HG03103 (cell line): ENCODE data around the gene ZG16.
"Not testable (repeated sequence)": the region's sequence is repeated elsewhere in the genome, so short reads cannot be mapped to it uniquely, and the experiment has no call there.

ENCODE experiments used
- ATAC-seq: cut with Tn5 transposase; IDR thresholded peaks from one replicate; pipeline ENCODE4 v1.9.1; 2021; ENCODE audit warnings: low read depth; ENCODE audit not compliant: unreplicated experiment

ZG16 gene

DNA sequence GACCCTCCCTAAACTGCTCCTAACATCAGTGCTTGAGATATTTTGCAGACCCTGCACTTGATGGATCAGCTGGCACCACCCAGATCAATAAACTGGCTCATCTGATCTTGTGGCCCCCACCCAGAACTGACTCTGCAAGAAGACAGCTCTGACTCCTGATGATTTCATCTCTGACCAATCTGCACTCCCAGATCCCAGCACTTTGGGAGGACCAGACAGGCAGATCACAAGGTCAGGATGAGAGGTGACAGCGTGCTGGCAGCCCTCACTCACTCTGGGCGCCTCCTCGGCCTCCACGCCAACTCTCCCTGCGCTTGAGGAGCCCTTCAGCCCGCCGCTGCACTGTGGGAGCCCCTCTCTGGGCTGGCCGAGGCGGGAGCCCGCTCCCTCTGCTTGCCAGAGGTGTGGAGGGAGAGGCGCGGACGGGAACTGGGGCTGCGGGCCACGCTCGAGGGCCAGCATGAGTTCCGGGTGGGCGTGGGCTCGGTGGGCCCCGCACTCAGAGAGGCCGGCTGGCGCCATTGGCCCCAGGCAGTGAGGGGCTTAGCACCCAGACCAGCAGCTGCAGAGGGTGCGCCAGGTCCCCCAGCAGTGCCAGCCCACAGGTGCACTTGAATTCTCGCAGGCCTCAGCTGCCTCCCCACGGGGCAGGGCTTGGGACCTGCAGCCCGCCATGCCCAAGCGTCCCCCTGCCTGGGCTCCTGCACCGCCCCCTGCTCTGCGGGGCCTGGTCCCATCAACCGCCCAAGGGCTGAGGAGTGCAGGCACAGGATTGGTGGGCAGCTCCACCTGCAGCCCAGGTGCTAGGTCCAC is 29.9 kb upstream of the ZG16 start:
- ATAC-seq: no peak

DNA sequence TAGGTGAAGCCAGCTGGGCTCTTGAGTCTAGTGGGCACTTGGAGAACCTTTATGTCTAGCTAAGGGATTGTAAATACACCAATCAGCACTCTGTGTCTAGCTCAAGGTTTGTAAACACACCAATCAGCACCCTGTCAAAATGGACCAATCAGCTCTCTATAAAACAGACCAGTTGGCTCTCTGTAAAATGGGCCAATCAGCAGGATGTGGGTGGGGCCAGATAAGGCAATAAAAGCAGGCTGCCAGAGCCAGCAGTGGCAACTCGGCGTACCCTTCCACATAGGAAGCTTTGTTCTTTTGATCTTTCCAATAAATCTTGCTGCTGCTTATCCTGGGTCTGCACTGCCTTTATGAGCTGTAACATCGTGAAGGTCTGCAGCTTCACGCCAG is 29.3 kb upstream of the ZG16 start:
- not testable (repeated sequence) for ATAC-seq

GRCh38 chr16:29753516-29753915 is 24.5 kb upstream of the ZG16 start:
- ATAC-seq: no peak

- ATAC-seq: no peak
These were observed 21.4 kb upstream of the ZG16 start for GRCh38 chr16:29756654-29757053.

DNA sequence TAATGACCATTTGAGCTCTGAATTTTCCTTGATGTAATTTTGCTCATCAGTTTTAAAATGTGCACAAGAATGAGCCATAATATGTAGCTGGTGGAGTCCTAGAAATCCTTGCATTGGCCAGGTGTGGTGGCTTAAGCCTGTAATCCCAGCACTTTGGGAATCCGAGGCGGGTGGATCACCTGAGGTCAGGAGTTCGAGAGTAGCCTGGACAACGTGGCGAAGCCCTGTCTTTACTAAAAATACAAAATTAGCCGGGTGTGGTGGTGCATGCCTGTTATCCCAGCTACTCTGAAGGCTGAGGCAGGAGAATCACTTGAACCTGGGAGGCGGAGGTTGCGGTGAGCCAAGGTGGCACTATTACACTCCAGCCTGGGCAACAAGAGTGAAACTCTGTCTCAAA is 21.0 kb upstream of the ZG16 start:
- not testable (repeated sequence) for ATAC-seq

DNA sequence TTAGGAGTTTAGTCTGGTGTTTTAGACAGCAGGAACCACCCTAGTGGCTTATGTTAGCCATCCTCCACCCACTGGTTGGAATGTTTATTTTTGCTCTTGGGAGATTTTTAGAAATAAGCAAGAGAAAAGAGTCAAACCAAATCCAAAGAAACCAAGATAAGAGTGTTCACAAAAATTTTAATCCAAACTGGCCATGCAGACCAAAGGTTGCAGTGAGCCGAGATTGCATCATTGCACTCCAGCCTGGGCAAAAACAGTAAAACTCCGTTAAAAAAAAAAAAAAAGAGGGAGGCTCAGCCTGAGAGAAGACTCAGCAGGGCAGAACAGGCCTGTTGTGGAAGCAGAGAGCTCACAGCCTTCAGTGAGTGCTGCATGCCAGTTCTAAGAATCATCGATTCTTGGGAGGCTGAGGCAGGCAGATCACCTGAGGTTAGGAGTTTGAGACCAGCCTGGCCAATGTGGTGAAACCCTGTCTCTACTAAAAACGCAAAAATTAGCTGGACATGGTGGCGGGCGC is 20.0 kb upstream of the ZG16 start:
- ATAC-seq: no peak

DNA sequence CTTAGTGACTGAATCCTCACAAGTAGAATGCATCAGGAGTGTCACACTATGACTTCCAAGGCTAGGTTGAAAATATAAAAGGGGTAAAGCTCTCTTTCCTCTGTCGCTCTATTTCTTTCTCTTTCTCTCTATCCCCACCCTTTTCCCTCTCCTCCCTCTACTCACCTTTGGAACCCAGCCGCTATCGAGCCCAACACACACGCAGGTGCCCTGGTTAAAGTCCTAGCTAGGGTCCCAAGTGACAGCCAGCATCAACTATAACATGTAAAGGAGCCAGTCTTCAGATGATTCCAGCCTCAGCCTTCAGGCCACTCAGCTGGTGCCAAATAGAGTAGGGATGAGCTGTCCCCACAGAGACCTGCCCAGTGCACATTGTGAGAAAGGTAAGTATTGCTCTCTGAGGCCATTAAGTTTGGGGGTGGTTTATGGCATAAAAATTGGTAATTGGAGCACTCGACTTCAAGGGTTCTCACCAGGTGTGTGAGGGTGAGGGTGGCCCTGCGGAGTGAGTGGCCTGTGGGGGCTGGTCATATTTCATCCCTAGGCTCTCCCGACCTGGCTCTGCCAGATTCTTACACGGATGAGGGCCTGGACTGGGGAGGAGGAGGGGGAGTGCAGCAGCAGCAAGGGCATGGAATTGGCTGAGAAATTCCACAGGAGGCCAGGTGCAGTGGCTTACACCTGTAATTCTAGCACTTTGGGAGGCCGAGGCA is 17.3 kb upstream of the ZG16 start:
- no peak for ATAC-seq

DNA sequence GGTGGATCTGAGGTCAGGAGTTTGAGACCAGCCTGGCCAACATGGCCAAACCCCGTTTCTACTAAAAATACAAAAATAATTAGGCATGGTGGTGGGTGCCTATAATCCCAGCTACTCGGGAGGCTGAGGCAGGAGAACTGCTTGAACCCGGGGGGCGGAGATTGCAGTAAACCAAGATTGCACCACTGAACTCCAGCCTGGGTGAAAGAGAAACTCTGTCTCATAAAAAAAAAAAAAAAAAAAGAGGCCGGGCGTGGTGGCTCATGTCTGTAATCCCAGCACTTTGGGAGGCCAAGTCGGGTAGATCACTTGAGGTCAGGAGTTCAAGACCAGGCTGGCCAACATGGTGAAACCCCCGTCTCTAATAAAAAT is 16.8 kb upstream of the ZG16 start:
- not testable (repeated sequence) for ATAC-seq

- ATAC-seq: no peak
These were observed 16.2 kb upstream of the ZG16 start for GRCh38 chr16:29761882-29762281.

DNA sequence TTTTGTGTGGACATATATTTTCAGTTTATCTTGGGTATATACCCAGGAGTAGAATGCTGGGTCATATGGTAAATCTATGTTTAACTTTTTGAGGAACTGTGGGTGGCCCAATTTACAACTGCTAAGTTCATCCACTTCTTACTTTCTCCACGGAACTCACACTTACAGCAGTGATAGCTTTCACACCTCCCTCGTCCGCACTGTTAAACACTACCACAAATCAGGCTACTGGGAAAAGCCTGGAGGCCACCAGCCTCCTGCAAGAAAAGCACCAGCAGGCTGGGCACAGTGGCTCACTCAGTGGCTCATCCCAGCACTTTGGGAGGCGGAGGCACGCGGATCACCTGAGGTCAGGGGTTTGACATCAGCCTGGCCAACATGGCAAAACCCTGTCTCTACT is 14.7 kb upstream of the ZG16 start:
- ATAC-seq: no peak

GRCh38 chr16:29765167-29766032 is 12.7 kb upstream of the ZG16 start:
- ATAC-seq: no peak

DNA sequence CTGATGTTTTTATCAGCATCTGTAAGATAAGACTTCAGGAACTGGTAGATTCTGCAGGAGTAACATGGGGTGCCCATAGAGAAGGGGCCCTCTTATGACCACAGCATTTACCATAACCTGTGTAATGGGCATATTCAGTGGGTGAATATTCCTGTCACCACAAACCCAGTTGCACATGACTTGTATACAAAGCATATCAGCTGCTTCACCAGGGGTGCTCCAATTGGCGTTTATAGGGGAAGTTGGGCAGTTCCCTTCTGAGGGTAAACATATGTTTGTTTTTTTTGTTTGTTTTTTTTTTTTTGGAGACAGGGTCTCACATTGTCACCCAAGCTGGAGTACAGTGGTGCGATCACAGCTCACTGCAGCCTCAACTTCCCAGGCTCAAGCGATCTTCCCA is 11.5 kb upstream of the ZG16 start:
- ATAC-seq: no peak

DNA sequence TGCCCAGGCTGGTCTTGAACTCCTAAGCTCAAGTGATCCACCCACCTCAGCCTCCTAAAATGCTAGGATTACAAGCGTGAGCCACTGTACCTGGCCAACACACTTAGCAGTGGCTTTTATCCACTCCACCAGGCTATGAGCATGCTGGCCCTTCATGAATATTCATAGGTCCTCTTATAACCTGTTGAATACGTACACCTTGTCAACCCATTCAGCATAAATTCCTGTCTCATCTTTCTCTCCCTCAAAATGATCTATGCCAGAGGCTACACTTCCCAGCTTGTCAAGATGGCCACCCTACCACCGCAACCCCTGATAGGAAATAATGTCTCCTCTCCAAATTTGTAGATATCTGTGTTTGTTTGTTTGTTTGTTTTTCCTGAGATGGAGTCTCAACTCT is 11.0 kb upstream of the ZG16 start:
- no peak for ATAC-seq

GRCh38 chr16:29769507-29769906 is 8.5 kb upstream of the ZG16 start:
- ATAC-seq: no peak

- no peak for ATAC-seq
These were observed 7.7 kb upstream of the ZG16 start for GRCh38 chr16:29770250-29770929.

DNA sequence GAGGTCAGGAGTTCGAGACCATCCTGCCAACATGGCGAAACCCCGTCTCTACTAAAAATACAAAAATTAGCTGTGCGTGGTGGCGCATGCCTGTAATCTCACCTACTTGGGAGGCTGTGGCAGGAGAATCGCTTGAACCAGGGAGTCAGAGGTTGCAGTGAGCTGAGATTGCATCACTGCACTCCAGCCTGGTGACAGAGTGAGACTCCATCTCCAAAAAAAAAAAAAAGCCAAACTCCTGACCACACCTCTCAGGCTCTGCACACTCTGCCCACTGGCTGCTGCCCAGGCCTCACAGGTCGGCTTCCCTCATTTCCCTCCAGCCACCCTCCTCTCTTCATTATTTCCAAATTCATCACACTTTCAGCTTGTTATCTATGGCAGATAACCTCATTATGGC is 5.7 kb upstream of the ZG16 start:
- ATAC-seq: not testable (repeated sequence)

DNA sequence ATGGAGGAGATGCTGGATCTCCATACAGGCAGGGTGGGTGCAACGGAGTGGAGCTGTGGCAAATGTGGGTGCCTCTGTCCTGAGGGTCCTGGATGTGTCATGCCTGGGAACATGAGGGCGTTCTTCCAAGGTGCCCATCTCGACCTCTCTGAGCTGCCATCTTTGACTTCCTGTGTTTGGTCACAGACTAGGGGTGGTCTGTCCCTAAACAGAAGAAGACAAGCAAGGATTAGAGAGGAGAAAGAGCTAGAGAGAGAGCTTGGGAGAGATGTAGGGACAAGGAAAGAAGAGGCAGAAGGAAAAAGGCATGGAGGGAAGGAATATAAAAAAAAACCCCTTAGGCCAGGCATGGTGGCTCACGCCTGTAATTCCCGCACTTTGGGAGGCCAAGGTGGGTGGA is 3.3 kb upstream of the ZG16 start:
- no peak for ATAC-seq

DNA sequence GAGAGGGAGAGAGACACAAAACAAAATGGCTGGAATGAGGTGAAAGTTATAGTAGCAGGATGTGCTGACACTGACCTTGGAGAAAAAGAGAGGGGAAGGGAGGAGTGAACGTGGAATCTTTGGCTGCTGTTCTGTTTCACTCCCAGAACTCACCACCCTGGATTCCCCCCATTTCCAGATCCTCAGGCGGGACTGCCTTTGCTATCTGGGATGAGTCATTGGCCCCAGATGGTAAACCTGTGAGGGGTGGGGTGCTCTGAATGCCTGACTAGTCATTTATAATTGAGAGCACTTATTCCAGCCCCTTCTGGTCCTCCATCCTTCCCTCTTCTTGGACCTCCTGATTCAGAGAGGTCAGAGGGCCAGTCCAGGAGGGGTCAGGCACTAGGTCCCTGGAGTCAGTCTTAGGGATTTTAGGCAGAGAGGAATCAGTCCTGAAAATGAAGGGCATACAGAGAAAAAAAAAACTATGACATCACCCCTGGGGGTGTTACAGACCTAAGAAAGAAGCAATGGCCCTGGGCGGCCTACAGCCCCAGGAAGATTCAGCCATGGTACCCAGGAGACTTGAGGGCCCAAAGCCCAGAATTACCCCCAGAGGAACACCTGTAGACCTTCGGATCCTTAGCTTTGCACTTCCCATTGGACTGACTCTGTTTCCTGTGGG is 2.2 kb upstream of the ZG16 start:
- no peak for ATAC-seq

DNA sequence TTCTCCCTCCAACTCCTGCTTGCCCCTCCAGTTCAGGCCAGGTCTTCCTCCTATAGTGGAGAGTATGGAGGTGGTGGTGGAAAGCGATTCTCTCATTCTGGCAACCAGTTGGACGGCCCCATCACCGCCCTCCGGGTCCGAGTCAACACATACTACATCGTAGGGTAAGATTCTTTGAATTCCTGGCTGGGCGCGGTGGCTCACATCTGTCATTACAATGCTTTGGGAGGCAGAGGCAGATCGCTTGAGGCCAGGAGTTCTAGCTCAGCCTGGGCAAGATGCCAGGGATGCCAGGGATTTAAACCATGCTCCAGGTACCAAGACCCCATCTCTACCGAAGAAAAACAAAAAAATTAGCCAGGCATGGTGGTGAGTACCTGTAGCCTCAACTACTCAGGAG is 1.4 kb downstream of the ZG16 start:
- no peak for ATAC-seq
